Mesenteric fat pad (tissue), 1 donor: ENCODE data around the gene GFRA1. TPM values are rescaled to one million over a fixed set of nuclear protein-coding genes. Genes with fewer than 3 reads are reported as not detected.

ENCODE experiments used
- DNase-seq: peaks from one replicate; pipeline ENCODE4 v3.0.0-alpha.2; 2020; ENCODE audit warnings: low spot score
- total RNA-seq: library from RNA; stranded (reverse); fragmentation: NEBNext Ultra II Directional; extraction: Animal tissue kit (Norgen Biotek cat#: 25700); gene quantifications from one replicate; pipeline ENCODE4 v1.2.1, GENCODE V29; 2021
- donor health status: DM: yes; HTN: yes; CAD: no.

The GFRA1 gene
- total RNA-seq, 1 donor from 2014 or later: 18.3 TPM

DNA sequence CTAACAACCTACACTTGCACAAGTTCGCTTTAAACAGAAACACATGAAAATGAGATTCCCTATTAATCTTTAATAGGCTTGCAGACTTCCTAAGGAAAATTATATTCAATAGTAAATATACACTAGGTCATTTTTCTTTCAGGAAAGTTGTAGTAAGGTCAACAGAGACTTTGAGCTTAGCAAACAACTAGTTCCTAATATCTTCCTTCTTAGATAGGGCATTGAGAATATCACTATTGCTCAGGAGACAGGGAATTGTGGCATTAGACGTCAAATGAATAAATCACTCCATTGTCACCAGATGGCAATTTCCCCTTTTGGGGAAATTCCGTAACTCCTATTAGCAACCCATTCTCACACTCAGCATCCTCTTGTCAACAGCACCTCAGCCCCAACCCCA lies 164.9 kb downstream of the GFRA1 start:
- no peak for DNase-seq

DNA sequence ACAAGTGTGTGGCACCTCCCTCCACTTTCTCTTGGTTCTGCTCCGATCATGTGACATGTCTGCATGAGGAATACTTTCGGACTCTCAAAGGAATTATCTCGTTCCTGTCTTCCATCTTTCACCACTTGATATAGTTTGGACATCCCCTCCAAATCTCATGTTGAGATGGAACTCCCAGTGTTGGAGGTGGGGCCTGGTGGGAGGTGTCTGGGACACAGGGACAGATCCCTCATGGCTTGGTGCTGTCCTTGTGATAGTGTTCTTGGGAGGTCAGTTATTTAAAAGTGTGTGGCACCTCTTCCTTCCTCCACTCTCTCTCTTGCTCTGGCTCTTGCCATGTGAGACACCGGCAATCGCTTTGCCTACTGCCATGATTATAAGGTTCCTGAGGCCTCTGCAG lies 166.4 kb downstream of the GFRA1 start:
- peak; percentile 57 for DNase-seq

DNA sequence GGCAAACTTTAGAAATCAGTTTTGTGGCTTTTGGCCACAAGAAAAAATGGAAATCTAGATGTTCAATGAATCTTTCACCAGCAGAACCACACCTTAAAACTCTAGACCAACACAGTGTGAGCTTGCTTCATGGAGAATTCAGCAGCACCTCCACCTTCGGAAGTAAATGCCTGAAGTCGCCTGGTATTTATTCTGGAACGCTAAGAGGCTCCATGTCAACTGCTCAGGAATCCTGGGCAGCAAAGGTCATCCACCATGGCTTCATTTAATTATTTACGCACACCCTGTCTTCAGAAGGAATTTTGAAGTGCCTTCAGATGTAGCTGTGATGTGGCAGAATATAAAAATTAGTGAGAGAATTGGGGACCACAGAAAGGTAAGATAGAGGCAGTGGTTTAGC lies 167.7 kb downstream of the GFRA1 start:
- DNase-seq: no peak

DNA sequence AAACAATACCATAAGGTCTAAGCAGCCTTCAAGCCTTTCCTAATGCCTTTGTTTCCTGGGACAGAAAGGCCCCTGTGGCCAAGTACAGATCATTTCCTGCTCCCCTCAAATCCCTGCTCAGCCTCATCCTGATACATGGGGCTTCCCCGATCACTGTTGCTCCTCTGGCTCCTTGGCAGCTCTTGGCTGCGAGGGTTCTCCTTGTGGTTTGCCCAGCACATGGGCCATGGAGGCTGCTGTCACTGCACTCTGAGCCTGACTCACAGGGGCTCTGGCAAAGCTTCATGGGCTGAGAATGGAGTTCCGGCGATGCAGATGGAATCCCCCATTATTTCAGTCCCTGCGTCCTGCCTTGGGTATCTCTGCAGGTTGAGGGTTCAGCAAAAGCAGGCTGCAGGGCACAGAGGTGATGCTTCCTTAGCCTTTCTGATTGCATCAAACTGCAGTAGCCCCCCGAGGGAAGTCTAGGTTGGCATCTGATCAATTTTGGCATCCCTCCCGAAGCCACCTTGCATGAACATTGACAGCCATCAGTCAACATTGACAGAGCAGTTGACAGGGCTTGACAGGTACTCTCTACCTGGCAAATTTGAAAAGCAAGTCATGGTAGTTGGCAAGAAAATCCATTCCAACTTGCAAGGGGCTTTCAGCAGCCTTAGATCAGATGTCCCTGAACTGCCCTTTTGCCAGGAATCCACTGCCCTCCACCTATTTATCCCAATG lies 168.6 kb downstream of the GFRA1 start:
- DNase-seq: peak; percentile 59

DNA sequence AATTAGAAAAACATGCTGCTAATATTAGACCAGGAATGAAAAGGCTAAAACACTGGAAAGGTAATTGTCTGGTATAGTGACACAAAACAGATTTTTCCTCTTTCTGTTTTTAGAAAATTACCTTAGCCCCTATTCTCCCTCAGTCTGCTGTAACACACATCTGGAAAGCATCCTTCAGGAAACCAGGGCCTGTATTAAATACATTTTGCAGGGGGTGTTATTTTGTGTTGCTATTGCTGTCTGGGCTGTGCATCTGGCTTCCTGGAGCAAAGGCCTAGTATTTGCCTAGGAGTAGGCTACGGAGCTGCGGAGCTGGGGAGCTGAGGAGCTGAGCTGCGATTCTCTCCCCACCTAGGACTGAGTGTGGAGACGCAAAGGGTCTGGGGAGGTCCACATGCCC lies 169.3 kb downstream of the GFRA1 start:
- no peak for DNase-seq

DNA sequence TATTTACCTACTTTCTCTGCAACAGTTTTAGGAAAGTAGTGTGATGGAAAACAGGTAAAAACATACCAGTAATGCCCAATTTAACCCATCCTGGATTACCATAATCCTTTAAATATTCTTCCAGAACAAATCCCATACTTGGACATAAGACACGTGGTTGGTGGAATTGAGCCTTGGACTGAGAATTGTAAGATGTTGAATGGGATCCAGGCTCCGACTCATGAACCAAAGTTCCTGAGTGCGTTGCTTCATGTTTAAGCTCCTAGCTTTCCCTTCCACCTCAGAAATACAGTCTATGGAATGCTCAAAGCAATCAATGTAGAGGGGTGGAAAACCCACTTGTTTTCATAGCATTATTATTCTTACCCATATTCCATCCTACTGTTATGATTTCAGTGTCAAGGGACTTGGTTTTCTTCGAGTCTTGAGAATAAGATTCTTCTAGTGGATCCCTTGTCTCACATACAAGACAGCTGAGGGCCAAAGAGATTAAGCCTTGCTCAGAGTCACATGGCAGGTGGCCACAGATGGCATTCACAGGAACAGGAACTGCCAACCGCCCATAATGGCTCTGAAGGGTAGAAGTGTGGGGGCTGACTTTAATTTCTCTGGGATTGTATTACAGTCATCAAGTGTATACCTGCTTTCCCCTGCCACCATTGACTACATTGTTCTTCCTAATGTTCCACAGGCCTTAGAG lies 171.2 kb downstream of the GFRA1 start:
- DNase-seq: no peak

DNA sequence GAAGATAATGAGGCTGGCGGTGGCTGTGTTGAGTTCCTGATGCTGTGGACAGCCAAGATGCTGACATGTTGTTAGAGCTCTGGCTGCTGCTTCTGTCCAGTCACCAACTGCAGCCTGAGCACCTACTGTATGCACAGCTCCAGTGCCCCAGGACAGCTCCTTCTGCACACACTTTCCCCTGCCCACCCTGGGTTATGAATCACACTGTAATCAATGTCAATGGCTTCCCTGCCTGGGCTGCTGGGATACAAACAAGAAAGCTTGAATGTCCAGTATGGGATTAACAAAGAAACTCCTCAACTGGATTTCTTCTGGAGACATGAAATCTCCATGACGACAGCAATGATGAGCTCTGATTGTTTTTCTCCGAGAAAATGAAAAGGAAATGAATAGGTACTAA lies 172.0 kb downstream of the GFRA1 start:
- DNase-seq: peak; percentile 51

DNA sequence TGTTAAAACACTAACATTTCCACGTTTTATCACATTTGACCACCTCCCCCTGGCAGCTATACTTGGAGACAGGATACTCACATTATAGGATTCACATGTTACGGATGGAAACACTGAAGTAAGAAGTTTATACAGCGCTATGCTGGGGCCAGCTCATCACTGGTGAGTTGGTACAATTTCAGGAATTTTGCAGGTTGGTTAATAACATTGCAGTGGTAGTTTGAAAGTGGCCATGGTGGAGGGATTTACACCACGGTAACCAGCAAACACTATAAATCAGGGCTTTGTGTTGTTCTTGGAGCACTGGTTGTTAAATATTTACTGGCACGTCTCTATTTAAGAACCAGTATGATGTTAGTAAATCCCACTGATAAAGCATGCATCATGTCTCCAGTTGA lies 174.0 kb downstream of the GFRA1 start:
- DNase-seq: no peak

DNA sequence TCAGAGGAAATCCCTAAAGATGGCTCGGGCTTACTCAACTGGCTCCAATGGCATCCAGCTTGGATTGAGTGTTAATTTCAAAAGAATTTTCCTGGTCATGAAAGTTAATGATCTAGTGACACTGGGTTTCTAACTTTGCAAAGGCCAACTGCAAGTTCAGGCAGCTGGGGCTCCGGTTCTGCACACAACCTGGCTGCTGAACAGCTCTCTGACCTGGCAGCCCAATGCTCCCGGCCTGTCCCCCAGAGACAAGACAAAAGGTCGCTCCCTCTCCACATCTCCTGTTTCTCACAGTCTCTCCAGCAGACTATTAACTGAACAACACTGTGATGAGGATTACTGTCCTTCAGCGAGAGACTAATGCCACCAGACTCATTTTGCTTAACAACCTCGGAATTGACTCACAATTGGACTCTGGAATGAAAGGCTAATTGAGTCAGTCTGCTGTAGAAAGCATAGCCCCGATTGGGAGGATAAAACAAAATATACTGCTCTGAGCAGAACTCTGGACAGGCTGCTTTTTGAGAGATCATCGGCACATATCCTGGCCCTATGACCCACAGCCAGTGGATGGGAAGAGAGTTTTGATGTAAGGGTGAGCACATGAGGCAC lies 174.5 kb downstream of the GFRA1 start:
- no peak for DNase-seq

DNA sequence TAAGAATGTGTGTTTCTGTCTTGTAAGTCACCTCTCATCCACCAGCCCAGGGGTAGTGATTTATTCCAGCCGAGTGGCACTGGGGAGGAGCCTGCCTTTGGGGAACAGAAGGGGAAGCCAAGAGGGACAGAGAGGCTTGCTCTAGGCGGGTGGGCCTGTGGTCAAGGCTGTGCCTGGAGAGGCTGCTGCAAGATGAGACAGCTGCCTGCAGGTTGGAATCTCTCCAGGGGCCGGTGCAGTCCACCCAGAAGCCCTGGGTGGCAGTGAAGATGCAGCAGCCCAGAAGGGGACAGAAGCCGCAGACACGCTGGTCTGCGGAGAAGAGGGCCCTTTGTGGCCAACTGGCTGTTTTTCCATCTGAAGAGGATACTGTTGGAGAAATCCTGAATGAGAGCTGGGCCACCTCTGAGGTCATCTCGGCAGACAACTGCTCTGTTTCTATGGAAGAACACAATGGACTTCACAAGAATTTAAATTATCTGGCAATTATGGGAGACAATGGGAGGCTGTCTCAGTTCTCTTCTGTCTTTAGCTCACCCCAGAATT lies 175.7 kb downstream of the GFRA1 start:
- DNase-seq: no peak

DNA sequence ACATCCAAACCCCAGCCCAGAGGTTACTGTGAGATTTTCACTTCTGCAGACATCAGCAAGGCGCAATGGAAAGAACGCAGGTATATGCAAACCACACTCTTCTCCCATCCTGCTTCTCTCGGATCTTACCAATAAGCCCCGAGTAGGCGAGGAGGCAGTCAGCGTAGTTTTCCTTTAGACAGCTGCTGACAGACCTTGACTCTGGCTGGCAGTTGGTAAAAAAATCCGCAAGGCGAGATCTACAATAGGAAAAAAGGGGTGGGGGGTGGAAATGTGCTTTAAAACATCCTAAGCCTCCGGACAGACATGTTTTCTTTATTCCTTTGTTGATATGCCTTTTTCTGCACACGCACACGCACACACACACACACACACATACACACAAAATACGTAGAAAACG lies 176.5 kb downstream of the GFRA1 start:
- DNase-seq: no peak

DNA sequence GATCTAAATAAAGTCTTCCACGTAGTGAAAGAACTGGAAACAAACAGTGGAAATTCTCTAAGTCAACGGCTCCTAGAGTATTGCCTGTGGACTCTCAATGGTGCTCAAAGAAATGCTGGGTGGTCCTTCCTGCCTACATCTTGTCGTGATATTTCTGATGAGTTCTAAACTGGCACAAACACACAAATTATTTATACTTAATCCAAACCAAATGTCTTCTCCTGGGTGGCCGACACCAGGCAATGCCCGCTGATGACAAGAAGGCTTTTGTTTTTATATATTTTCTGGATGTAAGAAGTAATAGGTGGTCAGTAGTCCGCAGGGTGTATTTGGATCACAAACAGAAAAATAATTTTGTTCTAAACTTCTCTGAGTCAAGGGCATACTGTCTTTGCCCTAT lies 178.7 kb downstream of the GFRA1 start:
- DNase-seq: no peak

DNA sequence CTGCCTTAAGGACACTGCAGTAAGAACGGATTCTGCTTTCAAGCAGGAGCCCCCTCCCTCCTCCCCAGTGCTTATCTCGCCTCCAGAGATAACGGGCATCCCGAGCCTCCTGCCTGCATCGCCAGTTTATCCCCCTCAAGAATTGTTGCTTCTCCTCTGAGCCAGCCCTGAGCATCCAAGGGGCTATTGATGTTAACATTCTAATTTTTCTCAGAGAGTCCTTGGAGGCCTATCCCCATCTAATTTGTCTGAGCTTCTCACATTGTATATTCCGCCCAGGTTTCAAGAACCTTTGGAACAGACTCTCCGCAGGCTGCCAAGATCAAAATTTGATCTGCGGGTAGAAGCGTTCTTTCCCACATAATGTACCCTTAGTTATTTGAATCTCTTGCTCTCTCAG lies 180.0 kb downstream of the GFRA1 start:
- DNase-seq: no peak

DNA sequence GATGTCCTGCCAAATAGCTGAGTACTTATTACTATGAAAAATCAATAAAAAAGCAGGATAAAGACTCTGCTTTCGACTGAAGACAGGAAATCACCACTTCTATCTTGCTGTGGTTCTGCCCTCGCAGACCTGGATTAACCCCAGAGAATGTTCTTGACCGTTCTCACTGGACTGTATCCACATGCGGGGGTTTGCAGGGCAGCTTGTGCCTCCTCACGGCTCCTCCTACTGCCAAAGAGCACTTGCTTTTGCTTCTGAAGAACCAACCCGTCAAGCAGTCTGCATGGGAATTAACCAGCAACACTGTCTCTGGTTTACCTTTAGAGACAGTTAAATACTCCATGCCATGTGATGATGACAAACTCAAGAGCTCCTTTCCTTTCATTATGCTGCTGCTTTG lies 184.0 kb downstream of the GFRA1 start:
- DNase-seq: no peak

DNA sequence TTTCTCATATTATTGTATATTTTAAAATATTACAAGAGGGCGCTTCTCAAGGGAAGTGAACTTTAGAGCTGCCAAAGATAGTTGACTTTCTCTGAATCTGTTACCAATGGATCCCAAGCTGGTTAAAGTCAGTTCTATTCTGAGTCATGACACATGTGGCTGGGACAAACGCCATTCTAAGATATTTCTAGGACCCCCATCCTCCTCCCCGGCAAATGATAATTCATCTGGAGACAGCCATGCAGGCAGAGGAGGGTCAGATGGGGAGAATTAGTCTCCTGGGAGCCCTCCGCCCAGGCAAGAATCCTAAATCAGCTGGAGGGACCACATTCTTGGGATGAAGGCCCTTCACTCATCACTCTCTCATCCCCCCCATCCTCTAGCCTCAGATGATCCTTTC lies 187.7 kb downstream of the GFRA1 start:
- no peak for DNase-seq

DNA sequence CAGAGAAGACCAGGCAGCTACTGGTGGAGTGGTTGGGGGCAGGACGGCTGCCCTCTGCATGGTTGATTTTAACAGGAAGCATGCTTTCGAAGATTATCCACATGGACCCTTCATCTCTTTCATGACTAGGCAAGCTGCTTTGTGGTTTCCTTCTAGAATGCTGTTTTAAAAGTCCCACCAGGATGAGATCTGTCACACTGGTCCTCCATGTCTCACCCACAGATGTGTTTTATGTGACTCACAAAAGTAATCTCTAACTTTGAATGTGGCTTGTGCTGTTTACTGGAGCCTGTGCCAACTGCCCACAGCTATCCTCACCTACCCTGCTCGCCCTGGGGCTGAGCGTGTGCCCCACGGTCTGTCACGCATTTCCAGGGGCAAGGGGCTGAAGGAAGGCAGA lies 188.8 kb downstream of the GFRA1 start:
- DNase-seq: no peak

DNA sequence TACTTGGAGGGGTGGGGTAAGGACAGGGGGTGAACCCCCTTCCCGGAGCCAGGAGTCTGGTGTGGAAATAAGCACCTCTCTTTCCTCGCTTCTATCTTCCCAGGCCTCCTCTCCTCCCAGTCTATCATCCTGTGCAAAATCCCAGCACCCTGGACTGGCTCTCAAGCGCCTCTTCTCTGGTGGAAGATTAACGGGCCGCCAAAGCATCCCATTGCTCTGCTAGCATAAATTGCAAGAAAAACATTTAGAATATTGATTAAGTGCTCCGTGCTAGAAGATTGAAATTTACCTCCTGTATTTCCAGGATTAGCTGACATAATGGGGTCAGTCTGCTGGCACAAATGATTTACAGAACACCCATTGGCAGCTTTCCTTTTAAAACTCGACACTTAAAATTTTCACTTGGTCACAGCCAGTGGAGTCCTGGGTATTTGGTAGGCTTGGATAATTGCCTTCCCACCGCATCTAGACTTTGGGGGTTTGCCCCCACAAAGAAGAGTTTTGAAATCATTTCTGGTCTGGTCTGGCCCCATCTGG lies 189.7 kb downstream of the GFRA1 start:
- no peak for DNase-seq

DNA sequence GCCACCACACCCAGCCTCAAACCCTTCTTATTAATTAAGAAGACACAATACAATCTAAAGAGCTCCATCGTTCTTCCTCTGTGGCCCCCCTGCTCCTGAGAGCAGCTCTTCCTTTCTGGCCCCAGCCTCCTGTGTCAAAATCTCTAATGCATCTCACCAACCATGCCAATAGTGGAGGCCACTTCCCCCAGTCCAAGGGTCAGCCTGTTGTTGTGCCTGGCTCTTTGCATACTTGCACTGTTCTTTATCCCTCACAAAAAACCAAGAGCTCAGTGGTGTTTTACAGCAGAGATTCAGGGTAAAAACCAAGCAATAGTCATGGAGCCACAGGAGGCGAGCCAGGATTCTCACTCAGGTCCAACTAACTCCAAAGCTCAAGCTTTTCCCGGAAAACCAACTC lies 190.2 kb downstream of the GFRA1 start:
- no peak for DNase-seq

DNA sequence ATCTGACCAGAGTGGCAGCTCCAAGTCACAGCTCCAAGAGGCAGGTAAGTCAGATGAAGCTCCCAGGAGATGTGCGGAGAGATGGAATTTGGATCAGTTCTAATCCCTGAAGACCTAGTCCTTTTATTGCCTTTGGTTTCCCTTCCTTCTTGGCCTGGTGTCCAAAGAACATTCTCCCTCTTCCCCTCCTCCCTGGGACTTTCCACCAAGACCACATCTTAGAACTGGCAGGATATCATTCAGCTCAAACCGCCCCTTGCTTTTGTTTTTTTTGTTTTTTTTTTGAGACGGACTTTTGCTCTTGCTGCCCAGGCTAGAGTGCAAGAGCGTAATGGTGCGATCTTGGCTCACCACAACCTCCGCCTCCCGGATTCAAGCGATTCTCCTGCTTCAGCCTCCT lies 190.8 kb downstream of the GFRA1 start:
- DNase-seq: no peak

DNA sequence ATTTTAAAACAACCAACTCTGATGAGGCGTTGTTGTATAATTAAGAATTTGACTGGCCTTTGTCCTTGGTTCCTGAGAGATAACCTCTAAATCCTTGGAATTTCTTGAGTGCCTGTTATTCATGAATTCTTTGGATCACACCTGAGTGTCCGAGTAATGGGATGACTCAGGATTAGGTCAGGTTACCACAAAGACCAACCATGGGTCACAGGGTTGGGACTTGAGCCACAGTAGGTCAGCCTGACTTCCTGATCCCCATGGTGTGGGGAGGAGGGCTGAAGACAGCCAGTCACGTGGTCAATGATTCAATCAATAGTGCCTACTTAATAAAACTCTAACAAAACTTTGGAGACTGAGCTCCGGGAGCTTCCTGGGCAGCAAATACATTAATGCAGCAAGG lies 192.5 kb downstream of the GFRA1 start:
- DNase-seq: no peak

DNA sequence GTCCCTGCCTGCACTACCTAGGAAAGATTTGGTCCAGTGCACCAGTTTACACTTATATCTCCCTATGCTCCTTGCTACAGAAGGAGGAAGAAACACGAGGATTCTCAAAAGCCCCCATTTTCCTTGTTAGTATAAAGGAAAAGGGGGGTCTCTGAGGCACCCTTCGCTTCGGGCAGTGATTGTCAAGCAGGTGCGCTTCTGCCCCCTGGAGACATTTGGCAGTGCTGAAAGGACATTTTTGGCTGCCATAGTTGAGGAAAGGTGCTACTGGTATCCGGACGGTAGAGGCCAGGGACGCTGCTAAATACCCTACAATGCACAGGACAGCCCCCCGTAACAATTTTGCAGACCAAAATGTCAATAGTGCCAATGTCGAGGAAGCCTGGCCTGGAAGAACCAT lies 193.7 kb downstream of the GFRA1 start:
- DNase-seq: no peak

DNA sequence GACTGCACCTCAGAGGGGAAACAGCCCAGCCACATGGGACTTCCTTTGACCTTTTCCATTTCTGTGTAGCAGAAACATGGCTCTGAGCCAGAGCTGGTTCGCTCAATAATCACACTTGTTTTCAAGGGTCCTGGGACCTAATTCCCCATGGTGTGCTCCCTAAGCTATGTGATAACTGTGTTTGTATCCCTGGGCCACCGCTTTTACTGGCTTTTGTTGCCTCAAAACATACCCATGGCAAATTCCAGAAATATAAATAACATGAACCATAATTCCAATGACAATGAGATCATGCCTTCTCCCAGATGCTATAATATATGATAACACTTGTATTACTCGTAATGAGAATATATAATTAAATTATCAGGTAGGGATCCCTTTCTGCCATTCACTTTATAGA lies 196.4 kb downstream of the GFRA1 start:
- DNase-seq: no peak
